ENCODE data around the gene HYI. TPM values are rescaled to one million over a fixed set of nuclear protein-coding genes. Genes with fewer than 3 reads are reported as not detected.

HYI gene
- total and polyA plus RNA-seq, 8 donors: 24.4 to 173 (median 59.6) TPM

DNA sequence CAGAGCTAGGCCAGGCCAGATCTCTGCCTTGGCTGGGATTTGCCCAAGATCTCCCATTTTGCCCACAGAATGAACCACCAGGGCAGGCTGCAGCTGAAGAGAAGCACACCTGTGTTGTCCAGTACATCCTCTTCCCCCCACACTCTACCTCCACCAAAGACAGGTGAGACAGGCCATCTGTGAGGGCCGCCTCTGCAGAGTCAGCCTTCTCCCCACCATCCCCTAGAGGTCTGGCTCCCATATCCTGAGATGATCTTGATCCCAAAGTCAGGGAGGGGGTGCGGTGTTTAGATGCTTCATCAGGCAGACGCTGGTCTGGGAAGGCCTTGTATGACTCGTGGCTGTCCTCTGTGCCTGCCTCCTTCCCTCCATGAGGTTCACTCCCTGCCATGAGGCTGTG lies 28.7 kb downstream of the HYI start:
- Histone ChIP-seq H3K36me3 (peaks cover 90 to 100% (median 99%) of the 10 kb centered on the region in 4 donors), H3K4me3 (no peak overlapping the region), H3K27ac (no peak overlapping the region), H3K4me1 (peaks cover 0 to 3% (median 0%) of the 10 kb centered on the region in 4 donors), H3K9me3 (no peaks in the 10 kb centered on the region), H3K27me3 (no peaks in the 10 kb centered on the region)
- intact Hi-C loops (cut with DNase I; ENCODE audit: low total_unique reads): no loop called here
- DNase-seq: no peak
- 78 to 88% (median 81%) methylated on average over 4 of the region's 4 CpGs for WGBS, 5 donors
- TF ChIP-seq, protein P1, sequence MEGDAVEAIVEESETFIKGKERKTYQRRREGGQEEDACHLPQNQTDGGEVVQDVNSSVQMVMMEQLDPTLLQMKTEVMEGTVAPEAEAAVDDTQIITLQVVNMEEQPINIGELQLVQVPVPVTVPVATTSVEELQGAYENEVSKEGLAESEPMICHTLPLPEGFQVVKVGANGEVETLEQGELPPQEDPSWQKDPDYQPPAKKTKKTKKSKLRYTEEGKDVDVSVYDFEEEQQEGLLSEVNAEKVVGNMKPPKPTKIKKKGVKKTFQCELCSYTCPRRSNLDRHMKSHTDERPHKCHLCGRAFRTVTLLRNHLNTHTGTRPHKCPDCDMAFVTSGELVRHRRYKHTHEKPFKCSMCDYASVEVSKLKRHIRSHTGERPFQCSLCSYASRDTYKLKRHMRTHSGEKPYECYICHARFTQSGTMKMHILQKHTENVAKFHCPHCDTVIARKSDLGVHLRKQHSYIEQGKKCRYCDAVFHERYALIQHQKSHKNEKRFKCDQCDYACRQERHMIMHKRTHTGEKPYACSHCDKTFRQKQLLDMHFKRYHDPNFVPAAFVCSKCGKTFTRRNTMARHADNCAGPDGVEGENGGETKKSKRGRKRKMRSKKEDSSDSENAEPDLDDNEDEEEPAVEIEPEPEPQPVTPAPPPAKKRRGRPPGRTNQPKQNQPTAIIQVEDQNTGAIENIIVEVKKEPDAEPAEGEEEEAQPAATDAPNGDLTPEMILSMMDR (IDR thresholded peaks at IDR 0.05): no peak
- no peak for TF ChIP-seq EP300 (IDR thresholded peaks at IDR 0.05)
- TF ChIP-seq POLR2AphosphoS5 (IDR thresholded peaks at IDR 0.05): no peak
- no peak for TF ChIP-seq POLR2A (IDR thresholded peaks at IDR 0.05)

- H3K27me3 ChIP-seq: no peaks in the 10 kb centered on the region
- peak overlapping the region in 1 of 5 donors; percentile 51 for H3K27ac ChIP-seq
- no peaks in the 10 kb centered on the region for H3K9me3 ChIP-seq
- peak; percentile 38 to 57 for DNase-seq
- intact Hi-C loops (cut with DNase I; ENCODE audit: low total_unique reads): no loop called here
- no peak for TF ChIP-seq POLR2A (IDR thresholded peaks at IDR 0.05)
- TF ChIP-seq, protein P1 (IDR thresholded peaks at IDR 0.05): no peak
- TF ChIP-seq EP300 (IDR thresholded peaks at IDR 0.05): no peak
- TF ChIP-seq POLR2AphosphoS5 (IDR thresholded peaks at IDR 0.05): no peak
- H3K36me3 ChIP-seq: peaks cover 90 to 100% (median 99%) of the 10 kb centered on the region in 4 donors
- H3K4me1 ChIP-seq: peaks cover 0 to 3% (median 0%) of the 10 kb centered on the region in 4 donors
- 76 to 84% (median 81%) methylated on average over 23 of the region's 23 CpGs for WGBS, 5 donors
- no peak overlapping the region for H3K4me3 ChIP-seq
Measured at GRCh38 chr1:43423672-43424550, 29.8 kb downstream of the HYI start.

- no peak for DNase-seq
- 92 to 95% (median 93%) methylated on average over 15 to 16 of the region's 16 CpGs for WGBS, 5 donors
- TF ChIP-seq, protein P1 (IDR thresholded peaks at IDR 0.05): no peak
- TF ChIP-seq EP300 (IDR thresholded peaks at IDR 0.05) (no peak), POLR2A (IDR thresholded peaks at IDR 0.05) (no peak), POLR2AphosphoS5 (IDR thresholded peaks at IDR 0.05) (no peak)
- peaks cover 90 to 100% (median 99%) of the 10 kb centered on the region in 4 donors for H3K36me3 ChIP-seq
- no peaks in the 10 kb centered on the region for H3K9me3 ChIP-seq
- intact Hi-C loops (cut with DNase I; ENCODE audit: low total_unique reads): no loop called here
- peaks cover 0 to 3% (median 0%) of the 10 kb centered on the region in 4 donors for H3K4me1 ChIP-seq
- H3K27me3 ChIP-seq: no peaks in the 10 kb centered on the region
- H3K4me3 ChIP-seq: no peak overlapping the region
- peak overlapping the region in 2 of 5 donors; percentile 20 to 51 for H3K27ac ChIP-seq
Measured at GRCh38 chr1:43422995-43423671, 30.6 kb downstream of the HYI start.

GRCh38 chr1:43421976-43422750 lies 31.6 kb downstream of the HYI start:
- no peak overlapping the region for H3K27ac ChIP-seq
- 91 to 96% (median 93%) methylated on average over 11 to 12 of the region's 12 CpGs for WGBS, 5 donors
- H3K9me3 ChIP-seq: no peaks in the 10 kb centered on the region
- no peak for DNase-seq
- H3K27me3 ChIP-seq: no peaks in the 10 kb centered on the region
- intact Hi-C loops (cut with DNase I; ENCODE audit: low total_unique reads): no loop called here
- peaks cover 86 to 100% (median 99%) of the 10 kb centered on the region in 4 donors for H3K36me3 ChIP-seq
- TF ChIP-seq POLR2A (IDR thresholded peaks at IDR 0.05): no peak
- TF ChIP-seq, protein P1 (IDR thresholded peaks at IDR 0.05): no peak
- no peak for TF ChIP-seq POLR2AphosphoS5 (IDR thresholded peaks at IDR 0.05)
- no peak for TF ChIP-seq EP300 (IDR thresholded peaks at IDR 0.05)
- H3K4me3 ChIP-seq: no peak overlapping the region
- H3K4me1 ChIP-seq: peaks cover 0 to under 1% (median 0%) of the 10 kb centered on the region in 4 donors
